Measurements from ENCODE around the gene CEP85L. TPM values are rescaled to one million over a fixed set of nuclear protein-coding genes. Genes with fewer than 3 reads are reported as not detected.

The CEP85L gene
- total and polyA plus RNA-seq, 2 of the 13 experiments (the other 11 are each of a cell fraction or from before 2014, with no cell fraction given) = 0.44 to 1.7 TPM

DNA sequence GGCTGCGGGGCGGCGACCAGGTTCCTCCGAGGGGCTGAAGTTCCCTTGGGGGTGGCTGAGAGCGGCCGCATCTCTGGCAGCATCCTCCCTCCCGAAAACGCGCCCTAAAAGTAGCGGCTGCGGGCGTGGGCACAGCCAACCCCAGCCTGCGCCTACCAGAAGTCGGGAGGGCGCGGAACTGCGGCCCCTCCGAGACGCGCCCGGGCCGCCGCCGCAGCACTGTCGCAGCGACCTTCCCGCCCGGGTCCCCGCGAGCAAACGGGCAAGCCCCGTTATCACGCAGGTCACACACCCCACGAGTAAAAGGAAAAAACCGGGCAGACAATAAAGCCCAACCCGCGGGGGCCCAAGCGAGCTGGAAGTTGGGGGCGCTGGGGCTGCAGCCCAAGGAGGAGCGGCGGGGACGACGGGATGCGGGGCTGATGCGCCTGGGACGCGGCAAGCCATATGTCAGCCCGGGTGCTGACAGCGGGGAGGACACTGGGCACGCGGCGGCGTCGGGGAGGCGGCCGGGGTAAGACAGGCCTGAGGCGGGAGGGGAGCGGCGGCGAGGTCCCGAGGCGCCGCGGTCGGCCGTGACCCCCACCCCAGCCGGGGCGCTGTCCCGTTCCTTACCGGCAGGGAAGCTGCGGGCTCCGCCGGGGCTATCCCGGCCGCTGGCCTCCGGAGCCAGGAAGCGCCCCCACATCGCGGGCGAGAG is 659 bp downstream of the CEP85L start (continued):
- TF ChIP-seq SNRNP70 (IDR thresholded peaks at IDR 0.05; ENCODE audit: low read depth, low read length) = no peak
- TF ChIP-seq, protein P1, sequence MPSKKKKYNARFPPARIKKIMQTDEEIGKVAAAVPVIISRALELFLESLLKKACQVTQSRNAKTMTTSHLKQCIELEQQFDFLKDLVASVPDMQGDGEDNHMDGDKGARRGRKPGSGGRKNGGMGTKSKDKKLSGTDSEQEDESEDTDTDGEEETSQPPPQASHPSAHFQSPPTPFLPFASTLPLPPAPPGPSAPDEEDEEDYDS (CRISPR knock-in tag; IDR thresholded peaks at IDR 0.05) = no peak
- TF ChIP-seq ZNF207 (IDR thresholded peaks at IDR 0.05; ENCODE audit: borderline replicate concordance) = no peak
- TF ChIP-seq, protein P2, sequence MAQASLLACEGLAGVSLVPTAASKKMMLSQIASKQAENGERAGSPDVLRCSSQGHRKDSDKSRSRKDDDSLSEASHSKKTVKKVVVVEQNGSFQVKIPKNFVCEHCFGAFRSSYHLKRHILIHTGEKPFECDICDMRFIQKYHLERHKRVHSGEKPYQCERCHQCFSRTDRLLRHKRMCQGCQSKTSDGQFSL (CRISPR knock-in tag; IDR thresholded peaks at IDR 0.05) = no peak
- TF ChIP-seq SP1 (IDR thresholded peaks at IDR 0.05) = no peak
- no peak for TF ChIP-seq SP1 (CRISPR knock-in tag; IDR thresholded peaks at IDR 0.05)
- 0 out of 2 replicates have a peak, but pooled peaks have one; percentile 9 for TF ChIP-seq ZBTB38 (CRISPR knock-in tag; IDR thresholded peaks at IDR 0.05)
- TF ChIP-seq KLF9 (CRISPR knock-in tag; IDR thresholded peaks at IDR 0.05; ENCODE audit: low read depth) = no peak
- TF ChIP-seq ZC3H13 (CRISPR knock-in tag; IDR thresholded peaks at IDR 0.05) = no peak
- TF ChIP-seq, protein P3, sequence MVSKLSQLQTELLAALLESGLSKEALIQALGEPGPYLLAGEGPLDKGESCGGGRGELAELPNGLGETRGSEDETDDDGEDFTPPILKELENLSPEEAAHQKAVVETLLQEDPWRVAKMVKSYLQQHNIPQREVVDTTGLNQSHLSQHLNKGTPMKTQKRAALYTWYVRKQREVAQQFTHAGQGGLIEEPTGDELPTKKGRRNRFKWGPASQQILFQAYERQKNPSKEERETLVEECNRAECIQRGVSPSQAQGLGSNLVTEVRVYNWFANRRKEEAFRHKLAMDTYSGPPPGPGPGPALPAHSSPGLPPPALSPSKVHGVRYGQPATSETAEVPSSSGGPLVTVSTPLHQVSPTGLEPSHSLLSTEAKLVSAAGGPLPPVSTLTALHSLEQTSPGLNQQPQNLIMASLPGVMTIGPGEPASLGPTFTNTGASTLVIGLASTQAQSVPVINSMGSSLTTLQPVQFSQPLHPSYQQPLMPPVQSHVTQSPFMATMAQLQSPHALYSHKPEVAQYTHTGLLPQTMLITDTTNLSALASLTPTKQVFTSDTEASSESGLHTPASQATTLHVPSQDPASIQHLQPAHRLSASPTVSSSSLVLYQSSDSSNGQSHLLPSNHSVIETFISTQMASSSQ (IDR thresholded peaks at IDR 0.05; ENCODE audit: low read depth) = no peak
- TF ChIP-seq, protein P3 (CRISPR knock-in tag; IDR thresholded peaks at IDR 0.05; ENCODE audit: borderline replicate concordance) = peak; percentile 47; the same call in 1 of the 2 replicates
- TF ChIP-seq ZNF850 (CRISPR knock-in tag; conservative IDR thresholded peaks at IDR 0.05) = no peak
- TF ChIP-seq SIN3B (IDR thresholded peaks at IDR 0.05; ENCODE audit: low read length) = no peak
- no peak for TF ChIP-seq HNRNPL (IDR thresholded peaks at IDR 0.05; ENCODE audit: low read depth, low read length)
- no peak for TF ChIP-seq ZFP36 (IDR thresholded peaks at IDR 0.05; ENCODE audit: borderline replicate concordance, low read depth, low read length, partially characterized antibody)
- no peak for TF ChIP-seq ZSCAN9 (CRISPR knock-in tag; IDR thresholded peaks at IDR 0.05; ENCODE audit: borderline replicate concordance)
- TF ChIP-seq, protein P4, sequence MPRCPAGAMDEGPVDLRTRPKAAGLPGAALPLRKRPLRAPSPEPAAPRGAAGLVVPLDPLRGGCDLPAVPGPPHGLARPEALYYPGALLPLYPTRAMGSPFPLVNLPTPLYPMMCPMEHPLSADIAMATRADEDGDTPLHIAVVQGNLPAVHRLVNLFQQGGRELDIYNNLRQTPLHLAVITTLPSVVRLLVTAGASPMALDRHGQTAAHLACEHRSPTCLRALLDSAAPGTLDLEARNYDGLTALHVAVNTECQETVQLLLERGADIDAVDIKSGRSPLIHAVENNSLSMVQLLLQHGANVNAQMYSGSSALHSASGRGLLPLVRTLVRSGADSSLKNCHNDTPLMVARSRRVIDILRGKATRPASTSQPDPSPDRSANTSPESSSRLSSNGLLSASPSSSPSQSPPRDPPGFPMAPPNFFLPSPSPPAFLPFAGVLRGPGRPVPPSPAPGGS (CRISPR knock-in tag; IDR thresholded peaks at IDR 0.05) = 0 out of 2 replicates have a peak, but pooled peaks have one; percentile 54
- TF ChIP-seq, protein P5, sequence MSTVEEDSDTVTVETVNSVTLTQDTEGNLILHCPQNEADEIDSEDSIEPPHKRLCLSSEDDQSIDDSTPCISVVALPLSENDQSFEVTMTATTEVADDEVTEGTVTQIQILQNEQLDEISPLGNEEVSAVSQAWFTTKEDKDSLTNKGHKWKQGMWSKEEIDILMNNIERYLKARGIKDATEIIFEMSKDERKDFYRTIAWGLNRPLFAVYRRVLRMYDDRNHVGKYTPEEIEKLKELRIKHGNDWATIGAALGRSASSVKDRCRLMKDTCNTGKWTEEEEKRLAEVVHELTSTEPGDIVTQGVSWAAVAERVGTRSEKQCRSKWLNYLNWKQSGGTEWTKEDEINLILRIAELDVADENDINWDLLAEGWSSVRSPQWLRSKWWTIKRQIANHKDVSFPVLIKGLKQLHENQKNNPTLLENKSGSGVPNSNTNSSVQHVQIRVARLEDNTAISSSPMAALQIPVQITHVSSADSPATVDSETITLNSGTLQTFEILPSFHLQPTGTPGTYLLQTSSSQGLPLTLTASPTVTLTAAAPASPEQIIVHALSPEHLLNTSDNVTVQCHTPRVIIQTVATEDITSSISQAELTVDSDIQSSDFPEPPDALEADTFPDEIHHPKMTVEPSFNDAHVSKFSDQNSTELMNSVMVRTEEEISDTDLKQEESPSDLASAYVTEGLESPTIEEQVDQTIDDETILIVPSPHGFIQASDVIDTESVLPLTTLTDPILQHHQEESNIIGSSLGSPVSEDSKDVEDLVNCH (CRISPR knock-in tag; IDR thresholded peaks at IDR 0.05) = no peak
- TF ChIP-seq, protein P6, sequence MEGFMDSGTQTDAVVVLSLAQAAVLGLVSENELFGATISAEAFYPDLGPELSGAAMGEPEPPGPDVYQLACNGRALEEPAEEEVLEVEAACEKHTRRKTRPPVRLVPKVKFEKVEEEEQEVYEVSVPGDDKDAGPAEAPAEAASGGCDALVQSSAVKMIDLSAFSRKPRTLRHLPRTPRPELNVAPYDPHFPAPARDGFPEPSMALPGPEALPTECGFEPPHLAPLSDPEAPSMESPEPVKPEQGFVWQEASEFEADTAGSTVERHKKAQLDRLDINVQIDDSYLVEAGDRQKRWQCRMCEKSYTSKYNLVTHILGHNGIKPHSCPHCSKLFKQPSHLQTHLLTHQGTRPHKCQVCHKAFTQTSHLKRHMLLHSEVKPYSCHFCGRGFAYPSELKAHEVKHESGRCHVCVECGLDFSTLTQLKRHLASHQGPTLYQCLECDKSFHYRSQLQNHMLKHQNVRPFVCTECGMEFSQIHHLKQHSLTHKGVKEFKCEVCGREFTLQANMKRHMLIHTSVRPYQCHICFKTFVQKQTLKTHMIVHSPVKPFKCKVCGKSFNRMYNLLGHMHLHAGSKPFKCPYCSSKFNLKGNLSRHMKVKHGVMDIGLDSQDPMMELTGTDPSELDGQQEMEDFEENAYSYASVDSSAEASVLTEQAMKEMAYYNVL (CRISPR knock-in tag; IDR thresholded peaks at IDR 0.05; ENCODE audit: borderline replicate concordance) = no peak
- TF ChIP-seq CENPT (CRISPR knock-in tag; IDR thresholded peaks at IDR 0.05; ENCODE audit: low read depth) = no peak

Measured in HepG2 (cell line).